ENCODE results near the gene TMPRSS9. TPM values are rescaled to one million over a fixed set of nuclear protein-coding genes. Genes with fewer than 3 reads are reported as not detected.
A peak's percentile ranks its signal among the peaks of the same experiment; 100 is the strongest.
"Not testable (repeated sequence)": the region's sequence is repeated elsewhere in the genome, so short reads cannot be mapped to it uniquely, and the experiment has no call there.

The TMPRSS9 gene
- total RNA-seq, 1 experiment from 2014 or later, result 0.57 TPM

- POLR2A ChIA-PET, result interaction anchor here (0.6 to 0.7 kb wide), 2 partner anchors 23 to 129 kb away, joined by 3 to 4 read pairs; no protein-coding TSS in a partner anchor
- no peak for TF ChIP-seq FOXP1 (CRISPR knock-in tag; IDR thresholded peaks at IDR 0.05; ENCODE audit: borderline replicate concordance)
- no peak for TF ChIP-seq ZNF512 (CRISPR knock-in tag; IDR thresholded peaks at IDR 0.05; ENCODE audit: borderline replicate concordance)
- TF ChIP-seq MYBL2 (CRISPR knock-in tag; IDR thresholded peaks at IDR 0.05), result no peak
- TF ChIP-seq IRF1 (CRISPR knock-in tag; IDR thresholded peaks at IDR 0.05), result no peak
- no peak for TF ChIP-seq SOX15 (CRISPR knock-in tag; IDR thresholded peaks at IDR 0.05)
- Mint-ChIP-seq H3K27ac (no peak overlapping the region), H3K9me3 (no peaks in the 10 kb centered on the region), H3K27me3 (ENCODE audit: low read depth) (no peaks in the 10 kb centered on the region; the same call in 1 of the 2 replicates), H3K36me3 (no peaks in the 10 kb centered on the region), H3K4me1 (peaks cover 7% of the 10 kb centered on the region), H3K4me3 (no peak overlapping the region)
- DNase-seq (ENCODE audit: low spot score) (no peak), ATAC-seq (no peak)
- CTCF ChIA-PET, result interaction anchor here (0.6 to 10.5 kb wide), 5 partner anchors 111 to 207 kb away, joined by 3 to 82 read pairs (median 9); no protein-coding TSS in a partner anchor
Observed at GRCh38 chr19:2468596-2468995, 108.5 kb downstream of the TMPRSS9 start.

- H3K27me3 Mint-ChIP-seq (ENCODE audit: low read depth), result no peaks in the 10 kb centered on the region; the same call in 1 of the 2 replicates
- TF ChIP-seq GABPB1 (CRISPR knock-in tag; IDR thresholded peaks at IDR 0.05), result no peak
- 0 out of 2 replicates have a peak, but pooled peaks have one; percentile 48 for TF ChIP-seq NFE2L1 (CRISPR knock-in tag; IDR thresholded peaks at IDR 0.05)
- no peak overlapping the region for H3K4me3 Mint-ChIP-seq
- ATAC-seq (peak; percentile 34), DNase-seq (ENCODE audit: low spot score) (no peak)
- peak overlapping the region; percentile 13; the same call in 1 of the 2 replicates for H3K27ac Mint-ChIP-seq
- ChIA-PET POLR2A (interaction anchor here (1.3 kb wide), 1 partner anchor 109 kb away, joined by 4 read pairs; no protein-coding TSS in a partner anchor), CTCF (interaction anchor here (0.6 to 10.5 kb wide), 7 partner anchors 78 to 208 kb away, joined by 3 to 82 read pairs (median 5); no protein-coding TSS in a partner anchor)
- no peaks in the 10 kb centered on the region for H3K36me3 Mint-ChIP-seq
- peaks cover 7% of the 10 kb centered on the region for H3K4me1 Mint-ChIP-seq
- no peaks in the 10 kb centered on the region for H3K9me3 Mint-ChIP-seq
Observed at GRCh38 chr19:2469102-2469914, 109.2 kb downstream of the TMPRSS9 start.

GRCh38 chr19:2469915-2470200 lies 109.8 kb downstream of the TMPRSS9 start:
- not testable (repeated sequence) for H3K4me1 Mint-ChIP-seq; H3K27ac Mint-ChIP-seq; ATAC-seq; H3K27me3 Mint-ChIP-seq (ENCODE audit: low read depth); H3K36me3 Mint-ChIP-seq; H3K9me3 Mint-ChIP-seq; DNase-seq (ENCODE audit: low spot score); H3K4me3 Mint-ChIP-seq
- CTCF ChIA-PET, result interaction anchor here (1.0 to 10.5 kb wide), 6 partner anchors 79 to 208 kb away, joined by 3 to 82 read pairs (median 7); no protein-coding TSS in a partner anchor
- POLR2A ChIA-PET, result interaction anchor here (1.3 kb wide), 1 partner anchor 108 kb away, joined by 4 read pairs; no protein-coding TSS in a partner anchor

- no peak overlapping the region for H3K27ac Mint-ChIP-seq
- ChIA-PET POLR2A (interaction anchor here (0.6 to 4.1 kb wide), 3 partner anchors 11 to 137 kb away, joined by 7 to 59 read pairs (median 39); no protein-coding TSS in a partner anchor), CTCF (interaction anchor here (0.7 to 5.4 kb wide), 11 partner anchors 9 to 163 kb away, joined by 4 to 110 read pairs (median 11); no protein-coding TSS in a partner anchor)
- no peaks in the 10 kb centered on the region for H3K36me3 Mint-ChIP-seq
- no peaks in the 10 kb centered on the region for H3K9me3 Mint-ChIP-seq
- peaks cover 35% of the 10 kb centered on the region for H3K27me3 Mint-ChIP-seq (ENCODE audit: low read depth)
- ATAC-seq (peak; percentile 46), DNase-seq (ENCODE audit: low spot score) (peak; percentile 92)
- H3K4me3 Mint-ChIP-seq, result peak overlapping the region; percentile 93
- peaks cover 23% of the 10 kb centered on the region for H3K4me1 Mint-ChIP-seq
- TF ChIP-seq ZNF671 (CRISPR knock-in tag; IDR thresholded peaks at IDR 0.05), result no peak
- TF ChIP-seq NFATC4 (CRISPR knock-in tag; IDR thresholded peaks at IDR 0.05), result no peak
- no peak for TF ChIP-seq ZNF532 (CRISPR knock-in tag; IDR thresholded peaks at IDR 0.05; ENCODE audit: borderline replicate concordance)
- TF ChIP-seq, protein P1, sequence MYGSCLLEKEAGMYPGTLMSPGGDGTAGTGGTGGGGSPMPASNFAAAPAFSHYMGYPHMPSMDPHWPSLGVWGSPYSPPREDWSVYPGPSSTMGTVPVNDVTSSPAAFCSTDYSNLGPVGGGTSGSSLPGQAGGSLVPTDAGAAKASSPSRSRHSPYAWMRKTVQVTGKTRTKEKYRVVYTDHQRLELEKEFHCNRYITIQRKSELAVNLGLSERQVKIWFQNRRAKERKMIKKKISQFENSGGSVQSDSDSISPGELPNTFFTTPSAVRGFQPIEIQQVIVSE (CRISPR knock-in tag; IDR thresholded peaks at IDR 0.05; ENCODE audit: borderline replicate concordance), result no peak
- TF ChIP-seq TCF7 (CRISPR knock-in tag; IDR thresholded peaks at IDR 0.05; ENCODE audit: low read depth), result no peak
- TF ChIP-seq, protein P2, sequence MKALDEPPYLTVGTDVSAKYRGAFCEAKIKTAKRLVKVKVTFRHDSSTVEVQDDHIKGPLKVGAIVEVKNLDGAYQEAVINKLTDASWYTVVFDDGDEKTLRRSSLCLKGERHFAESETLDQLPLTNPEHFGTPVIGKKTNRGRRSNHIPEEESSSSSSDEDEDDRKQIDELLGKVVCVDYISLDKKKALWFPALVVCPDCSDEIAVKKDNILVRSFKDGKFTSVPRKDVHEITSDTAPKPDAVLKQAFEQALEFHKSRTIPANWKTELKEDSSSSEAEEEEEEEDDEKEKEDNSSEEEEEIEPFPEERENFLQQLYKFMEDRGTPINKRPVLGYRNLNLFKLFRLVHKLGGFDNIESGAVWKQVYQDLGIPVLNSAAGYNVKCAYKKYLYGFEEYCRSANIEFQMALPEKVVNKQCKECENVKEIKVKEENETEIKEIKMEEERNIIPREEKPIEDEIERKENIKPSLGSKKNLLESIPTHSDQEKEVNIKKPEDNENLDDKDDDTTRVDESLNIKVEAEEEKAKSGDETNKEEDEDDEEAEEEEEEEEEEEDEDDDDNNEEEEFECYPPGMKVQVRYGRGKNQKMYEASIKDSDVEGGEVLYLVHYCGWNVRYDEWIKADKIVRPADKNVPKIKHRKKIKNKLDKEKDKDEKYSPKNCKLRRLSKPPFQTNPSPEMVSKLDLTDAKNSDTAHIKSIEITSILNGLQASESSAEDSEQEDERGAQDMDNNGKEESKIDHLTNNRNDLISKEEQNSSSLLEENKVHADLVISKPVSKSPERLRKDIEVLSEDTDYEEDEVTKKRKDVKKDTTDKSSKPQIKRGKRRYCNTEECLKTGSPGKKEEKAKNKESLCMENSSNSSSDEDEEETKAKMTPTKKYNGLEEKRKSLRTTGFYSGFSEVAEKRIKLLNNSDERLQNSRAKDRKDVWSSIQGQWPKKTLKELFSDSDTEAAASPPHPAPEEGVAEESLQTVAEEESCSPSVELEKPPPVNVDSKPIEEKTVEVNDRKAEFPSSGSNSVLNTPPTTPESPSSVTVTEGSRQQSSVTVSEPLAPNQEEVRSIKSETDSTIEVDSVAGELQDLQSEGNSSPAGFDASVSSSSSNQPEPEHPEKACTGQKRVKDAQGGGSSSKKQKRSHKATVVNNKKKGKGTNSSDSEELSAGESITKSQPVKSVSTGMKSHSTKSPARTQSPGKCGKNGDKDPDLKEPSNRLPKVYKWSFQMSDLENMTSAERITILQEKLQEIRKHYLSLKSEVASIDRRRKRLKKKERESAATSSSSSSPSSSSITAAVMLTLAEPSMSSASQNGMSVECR (CRISPR knock-in tag; IDR thresholded peaks at IDR 0.05; ENCODE audit: borderline replicate concordance), result peak; percentile 28; the same call in 1 of the 2 replicates
Observed at GRCh38 chr19:2474232-2475017, 114.4 kb downstream of the TMPRSS9 start.

All from WTC11 (cell line).